BJ (cell line): ENCODE data around the gene INO80C. TPM values are rescaled to one million over a fixed set of nuclear protein-coding genes. Genes with fewer than 3 reads are reported as not detected.
A peak's percentile ranks its signal among the peaks of the same experiment; 100 is the strongest.

Source experiments
- CTCF ChIA-PET: fragments of 350-600 bp; formaldehyde crosslinking; extraction: SDS; loops from one replicate; lab custom pipeline; 2021; ENCODE audit warnings: antibody characterized with exemption, inconsistent platforms; lab: Yijun Ruan, JAX
- POLR2A ChIA-PET: fragments of 300-600 bp; sonication (Branson Sonifier 250); formaldehyde crosslinking; extraction: SDS; loops from one replicate; lab custom pipeline; 2021; ENCODE audit warnings: antibody characterized with exemption; lab: Charles Lee
- DNase-seq: peaks from one replicate; pipeline ENCODE4 v3.0.0-alpha.2; 2011; ENCODE audit warnings: low read depth
- H3K27me3 ChIP-seq: 2 replicates; pipeline ENCODE4 v1.6.0; 2011; ENCODE audit warnings: low read length; ENCODE audit not compliant: control insufficient read depth, insufficient read depth
- H3K36me3 ChIP-seq: 2 replicates; pipeline ENCODE4 v1.5.1; 2011; ENCODE audit warnings: low read length; ENCODE audit not compliant: control insufficient read depth, insufficient read depth
- H3K4me3 ChIP-seq: 2 replicates; pipeline ENCODE4 v1.5.1; 2011; ENCODE audit warnings: low read depth, mild to moderate bottlenecking, control low read depth, low read length
- polyA minus RNA-seq: library from RNA; depleted of rRNA, polyadenylated mRNA; stranded (reverse); fragments of >200 nt; gene quantifications from 2 replicates; pipeline ENCODE4 v1.2.3, GENCODE V29; 2011; rRNA and poly(A)+ RNA removed
- polyA plus RNA-seq: library from polyadenylated mRNA; depleted of rRNA; stranded (reverse); fragments of >200 nt; gene quantifications from 2 replicates; pipeline ENCODE4 v1.2.3, GENCODE V29; 2011; rRNA removed
- TF ChIP-seq, protein P1 (sequence below): IDR thresholded peaks from 2 replicates; pipeline ENCODE4 v1.5.1; 2011; ENCODE audit warnings: low read depth, mild to moderate bottlenecking, control low read depth, inconsistent platforms, low read length, moderate library complexity; ENCODE audit not compliant: insufficient read depth

Gene INO80C, protein sequence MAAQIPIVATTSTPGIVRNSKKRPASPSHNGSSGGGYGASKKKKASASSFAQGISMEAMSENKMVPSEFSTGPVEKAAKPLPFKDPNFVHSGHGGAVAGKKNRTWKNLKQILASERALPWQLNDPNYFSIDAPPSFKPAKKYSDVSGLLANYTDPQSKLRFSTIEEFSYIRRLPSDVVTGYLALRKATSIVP
- polyA plus RNA-seq (8.3 and 9.2 TPM in 2 replicates), polyA minus RNA-seq (3.3 and 6.1 TPM in 2 replicates)

DNA sequence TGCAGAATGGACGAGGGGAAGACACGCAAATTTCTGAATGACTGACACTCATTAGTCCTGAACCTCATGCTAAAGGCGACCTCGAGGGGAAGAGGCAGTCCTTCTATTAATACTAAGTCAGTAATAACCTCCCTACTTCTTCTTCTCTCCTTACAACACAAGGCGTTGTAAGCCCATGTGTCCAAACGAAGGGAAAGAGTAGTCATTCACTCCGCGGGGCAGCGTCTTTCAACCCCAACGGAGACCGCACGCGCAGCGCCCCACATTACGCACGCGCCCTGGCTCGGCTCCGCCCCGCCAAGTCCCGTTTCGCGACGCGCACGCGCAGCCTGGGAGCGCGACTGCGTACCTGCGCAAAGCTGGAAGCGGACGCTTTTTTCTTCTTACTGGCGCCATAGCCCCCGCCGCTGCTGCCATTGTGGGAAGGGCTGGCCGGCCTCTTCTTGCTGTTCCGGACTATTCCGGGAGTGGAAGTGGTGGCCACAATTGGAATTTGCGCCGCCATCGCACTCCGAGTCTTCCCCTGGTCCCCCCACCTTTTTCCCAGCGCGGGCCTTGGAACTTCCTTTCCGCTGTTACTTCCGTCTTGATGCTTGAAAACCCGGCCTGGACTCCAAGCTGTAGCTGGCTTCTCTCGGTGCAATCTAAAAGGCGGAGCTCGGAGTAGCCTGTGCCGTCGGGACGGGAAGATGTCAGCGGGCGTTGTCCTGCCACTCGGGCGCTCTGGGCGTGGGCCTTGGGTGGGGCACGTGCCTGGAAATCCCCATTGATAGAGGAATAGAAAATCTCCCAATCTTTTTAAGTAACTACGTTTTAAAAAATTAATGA, at the start of gene INO80C:
Gene INO80C (minus strand): TSS at position 591 of the 828 bp plus-strand sequence. CDS start 86 bp downstream, at position 505.
- ChIA-PET CTCF (interaction anchor here (1.1 to 1.5 kb wide), 3 partner anchors 15 to 111 kb away, joined by 3 read pairs; no protein-coding TSS in a partner anchor), POLR2A (interaction anchor here (0.5 kb wide), 1 partner anchor 11 kb away, joined by 3 read pairs; no protein-coding TSS in a partner anchor)
- peak within 1 kb of the TSS; percentile 66 for H3K4me3 ChIP-seq
- TF ChIP-seq, protein P1, sequence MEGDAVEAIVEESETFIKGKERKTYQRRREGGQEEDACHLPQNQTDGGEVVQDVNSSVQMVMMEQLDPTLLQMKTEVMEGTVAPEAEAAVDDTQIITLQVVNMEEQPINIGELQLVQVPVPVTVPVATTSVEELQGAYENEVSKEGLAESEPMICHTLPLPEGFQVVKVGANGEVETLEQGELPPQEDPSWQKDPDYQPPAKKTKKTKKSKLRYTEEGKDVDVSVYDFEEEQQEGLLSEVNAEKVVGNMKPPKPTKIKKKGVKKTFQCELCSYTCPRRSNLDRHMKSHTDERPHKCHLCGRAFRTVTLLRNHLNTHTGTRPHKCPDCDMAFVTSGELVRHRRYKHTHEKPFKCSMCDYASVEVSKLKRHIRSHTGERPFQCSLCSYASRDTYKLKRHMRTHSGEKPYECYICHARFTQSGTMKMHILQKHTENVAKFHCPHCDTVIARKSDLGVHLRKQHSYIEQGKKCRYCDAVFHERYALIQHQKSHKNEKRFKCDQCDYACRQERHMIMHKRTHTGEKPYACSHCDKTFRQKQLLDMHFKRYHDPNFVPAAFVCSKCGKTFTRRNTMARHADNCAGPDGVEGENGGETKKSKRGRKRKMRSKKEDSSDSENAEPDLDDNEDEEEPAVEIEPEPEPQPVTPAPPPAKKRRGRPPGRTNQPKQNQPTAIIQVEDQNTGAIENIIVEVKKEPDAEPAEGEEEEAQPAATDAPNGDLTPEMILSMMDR: no peak
- no peaks in the 10 kb centered on the region for H3K36me3 ChIP-seq
- H3K27me3 ChIP-seq: no peaks in the 10 kb centered on the region
- peak; percentile 59 for DNase-seq

DNA sequence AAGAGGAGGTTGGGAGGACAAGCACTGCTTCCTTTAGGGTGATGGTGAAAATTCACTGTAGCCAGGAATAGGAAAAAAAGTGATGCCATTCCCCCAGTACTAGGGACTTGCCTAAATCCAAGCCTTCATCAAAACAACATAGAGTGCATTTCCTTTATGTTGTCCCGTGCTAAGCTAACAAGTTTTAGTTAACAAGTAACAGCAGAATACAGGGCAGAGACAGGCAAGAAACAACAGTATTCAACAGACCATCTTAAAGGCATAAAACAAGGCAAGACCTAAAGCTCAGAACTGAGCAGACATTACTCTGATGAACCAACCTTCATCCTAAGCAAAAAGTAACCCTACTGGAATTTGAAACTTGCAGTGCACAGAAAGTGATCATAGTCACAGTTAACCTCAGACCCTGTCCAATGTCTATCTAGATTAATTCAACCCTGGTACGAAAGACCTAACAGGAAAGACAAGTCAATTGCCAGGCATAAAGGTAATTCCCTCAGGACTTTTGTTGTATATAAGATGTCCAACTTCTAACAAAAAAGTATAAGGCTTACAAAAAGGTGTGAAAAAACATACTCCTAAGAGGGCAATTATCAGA, 49.3 kb upstream of the INO80C start:
- CTCF ChIA-PET: interaction anchor here (0.7 kb wide), 1 partner anchor 206 kb away, joined by 3 read pairs; no protein-coding TSS in a partner anchor
- no peak for DNase-seq
- POLR2A ChIA-PET: no interaction called here
- Histone ChIP-seq H3K27me3 (no peaks in the 10 kb centered on the region), H3K36me3 (no peaks in the 10 kb centered on the region), H3K4me3 (no peak overlapping the region)
- TF ChIP-seq, protein P1: no peak

DNA sequence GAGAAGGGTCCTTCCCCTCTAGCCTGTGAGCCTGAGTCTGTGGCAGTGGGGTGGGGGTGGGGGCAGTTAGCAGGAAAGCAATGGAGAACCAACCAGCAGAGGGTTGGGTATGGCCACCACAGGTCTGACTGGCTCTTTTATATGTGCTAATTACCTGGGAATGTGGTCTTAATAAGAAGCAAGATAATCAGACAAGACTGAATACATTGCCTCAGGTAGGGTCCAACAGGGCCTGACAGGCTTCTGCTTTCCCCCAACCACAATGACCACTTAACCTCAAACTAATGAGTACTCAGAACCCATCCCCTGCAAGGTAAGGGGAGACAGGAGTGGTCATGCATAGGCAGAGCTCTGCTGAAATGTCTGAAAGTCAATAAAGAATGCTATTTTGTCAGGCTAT, 44.6 kb upstream of the INO80C start:
- H3K4me3 ChIP-seq: no peak overlapping the region
- POLR2A ChIA-PET: no interaction called here
- no peaks in the 10 kb centered on the region for H3K27me3 ChIP-seq
- TF ChIP-seq, protein P1: no peak
- no peak for DNase-seq
- CTCF ChIA-PET: interaction anchor here (0.8 kb wide), 1 partner anchor 8 kb away, joined by 3 read pairs; no protein-coding TSS in a partner anchor
- H3K36me3 ChIP-seq: no peaks in the 10 kb centered on the region

DNA sequence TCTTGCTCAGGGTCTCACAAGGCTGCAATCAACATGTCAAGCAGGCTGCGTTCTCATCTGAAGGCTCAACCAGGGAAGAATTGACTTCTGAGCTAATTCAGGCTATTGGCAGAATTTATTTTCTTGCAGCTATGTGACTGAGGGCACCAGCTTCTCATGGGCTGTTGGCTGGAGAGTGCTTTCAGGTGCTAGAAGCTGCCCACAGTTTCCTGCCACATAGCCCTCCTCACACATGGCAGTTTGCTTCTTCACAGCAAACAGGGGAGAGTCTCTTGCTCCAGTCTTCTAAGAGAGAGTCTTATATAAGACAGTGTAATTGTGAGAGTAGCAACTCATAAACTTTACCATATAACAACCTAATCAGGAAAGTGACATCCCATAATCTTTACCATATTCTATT, 37.5 kb upstream of the INO80C start:
- H3K27me3 ChIP-seq: no peaks in the 10 kb centered on the region
- CTCF ChIA-PET: no interaction called here
- H3K36me3 ChIP-seq: no peaks in the 10 kb centered on the region

More for the DNA sequence above, 37.5 kb upstream of the INO80C start:
- DNase-seq: no peak
- no peak overlapping the region for H3K4me3 ChIP-seq
- TF ChIP-seq, protein P1: no peak
- POLR2A ChIA-PET: no interaction called here
